GM12864 (cell line): ENCODE data around the gene LTA.
A peak's percentile ranks its signal among the peaks of the same experiment; 100 is the strongest.

Source experiments
- DNase-seq: peaks from one replicate; pipeline ENCODE4 v3.0.0-alpha.2; 2011; ENCODE audit warnings: low read depth
- H3K4me3 ChIP-seq: 2 replicates; pipeline ENCODE4 v1.5.1; 2011; ENCODE audit warnings: mild to moderate bottlenecking, low read depth, low read length, control low read depth
- CTCF ChIP-seq: IDR thresholded peaks from 2 replicates; pipeline ENCODE4 v1.5.1; 2011; ENCODE audit warnings: low read depth, mild to moderate bottlenecking, moderate library complexity, low read length, control low read depth, inconsistent platforms; ENCODE audit errors: missing control alignments

LTA gene

DNA sequence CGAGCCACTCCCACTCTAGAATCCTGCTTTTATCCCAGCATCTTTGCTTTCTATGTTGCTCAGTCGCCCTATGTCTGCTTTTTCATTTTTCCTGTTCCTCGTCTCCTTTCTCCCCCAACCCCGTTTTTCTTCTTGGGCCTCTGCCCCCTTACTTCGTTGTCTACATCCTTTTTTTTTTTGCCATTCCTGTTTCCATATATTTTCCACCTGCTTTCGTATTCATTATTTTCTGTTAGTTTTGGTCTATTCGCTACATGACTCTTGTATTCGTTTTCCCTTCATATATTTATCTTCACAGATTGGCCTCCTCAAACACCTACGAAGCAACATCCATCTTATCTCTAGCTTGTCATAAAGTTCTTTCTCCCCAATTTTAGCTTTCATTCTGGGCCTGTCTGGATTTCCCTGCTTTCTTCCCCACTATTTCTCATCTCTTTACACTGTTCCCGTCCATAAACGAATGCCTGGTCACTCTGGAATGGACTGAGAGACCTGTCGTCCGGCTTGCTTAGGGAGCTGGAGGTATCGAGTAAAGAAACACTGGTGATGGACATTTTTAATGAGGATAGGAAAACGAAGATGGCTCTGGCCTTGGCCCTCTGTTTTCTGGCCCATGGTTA, 49.3 kb downstream of the LTA start:
- H3K4me3 ChIP-seq = peak overlapping the region; percentile 91
- no peak for TF ChIP-seq CTCF
- no peak for DNase-seq

GRCh38 chr6:31621991-31622390, 49.9 kb downstream of the LTA start:
- DNase-seq = no peak
- TF ChIP-seq CTCF = no peak
- H3K4me3 ChIP-seq = peak overlapping the region; percentile 91

DNA sequence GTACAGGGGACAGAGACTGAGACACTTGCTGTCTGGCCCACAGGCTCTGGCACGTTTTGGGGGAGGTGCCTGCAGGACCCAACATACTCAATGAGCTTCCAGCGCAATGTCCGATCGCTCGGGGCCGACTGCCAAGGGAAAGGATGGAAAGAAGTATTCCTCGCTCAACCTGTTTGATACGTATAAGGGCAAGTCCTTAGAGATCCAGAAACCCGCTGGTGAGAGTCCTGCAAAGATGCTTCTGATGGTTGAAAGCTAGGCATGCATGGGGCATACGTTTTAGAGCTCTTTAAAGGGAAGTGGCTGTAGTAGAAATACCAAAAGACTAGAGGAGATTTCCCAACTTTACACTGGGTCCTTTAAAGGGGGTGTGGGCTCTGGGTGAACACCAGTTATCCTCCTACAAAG, 50.6 kb downstream of the LTA start:
- DNase-seq = no peak
- H3K4me3 ChIP-seq = no peak overlapping the region; the same call in 1 of the 2 replicates
- no peak for TF ChIP-seq CTCF
